ENCODE results near the gene SLC7A8.
"Not testable (repeated sequence)": the region's sequence is repeated elsewhere in the genome, so short reads cannot be mapped to it uniquely, and the experiment has no call there.

Gene SLC7A8

DNA sequence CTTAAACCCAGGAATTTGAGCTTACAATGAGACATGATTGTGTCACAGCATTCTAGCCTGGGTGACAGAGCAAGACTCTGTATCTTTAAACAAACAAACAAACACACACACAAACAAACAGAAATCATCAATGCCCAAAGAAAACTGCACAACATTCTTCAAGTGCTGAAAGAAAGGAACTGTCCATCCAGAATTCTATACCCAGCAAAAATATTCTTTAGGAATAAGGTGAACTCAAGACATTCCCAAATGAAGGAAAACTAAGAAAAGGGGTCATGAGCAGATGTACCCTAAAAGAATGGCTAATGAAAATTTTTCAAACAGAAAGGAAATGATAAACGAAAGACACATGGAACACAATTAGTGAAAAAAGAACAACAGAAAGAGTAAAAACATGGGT is 32.0 kb upstream of the SLC7A8 start:
- TF ChIP-seq, protein P1, sequence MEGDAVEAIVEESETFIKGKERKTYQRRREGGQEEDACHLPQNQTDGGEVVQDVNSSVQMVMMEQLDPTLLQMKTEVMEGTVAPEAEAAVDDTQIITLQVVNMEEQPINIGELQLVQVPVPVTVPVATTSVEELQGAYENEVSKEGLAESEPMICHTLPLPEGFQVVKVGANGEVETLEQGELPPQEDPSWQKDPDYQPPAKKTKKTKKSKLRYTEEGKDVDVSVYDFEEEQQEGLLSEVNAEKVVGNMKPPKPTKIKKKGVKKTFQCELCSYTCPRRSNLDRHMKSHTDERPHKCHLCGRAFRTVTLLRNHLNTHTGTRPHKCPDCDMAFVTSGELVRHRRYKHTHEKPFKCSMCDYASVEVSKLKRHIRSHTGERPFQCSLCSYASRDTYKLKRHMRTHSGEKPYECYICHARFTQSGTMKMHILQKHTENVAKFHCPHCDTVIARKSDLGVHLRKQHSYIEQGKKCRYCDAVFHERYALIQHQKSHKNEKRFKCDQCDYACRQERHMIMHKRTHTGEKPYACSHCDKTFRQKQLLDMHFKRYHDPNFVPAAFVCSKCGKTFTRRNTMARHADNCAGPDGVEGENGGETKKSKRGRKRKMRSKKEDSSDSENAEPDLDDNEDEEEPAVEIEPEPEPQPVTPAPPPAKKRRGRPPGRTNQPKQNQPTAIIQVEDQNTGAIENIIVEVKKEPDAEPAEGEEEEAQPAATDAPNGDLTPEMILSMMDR (IDR thresholded peaks at IDR 0.05; ENCODE audit: control insufficient read depth, extremely low read depth, insufficient read depth) = no peak

DNA sequence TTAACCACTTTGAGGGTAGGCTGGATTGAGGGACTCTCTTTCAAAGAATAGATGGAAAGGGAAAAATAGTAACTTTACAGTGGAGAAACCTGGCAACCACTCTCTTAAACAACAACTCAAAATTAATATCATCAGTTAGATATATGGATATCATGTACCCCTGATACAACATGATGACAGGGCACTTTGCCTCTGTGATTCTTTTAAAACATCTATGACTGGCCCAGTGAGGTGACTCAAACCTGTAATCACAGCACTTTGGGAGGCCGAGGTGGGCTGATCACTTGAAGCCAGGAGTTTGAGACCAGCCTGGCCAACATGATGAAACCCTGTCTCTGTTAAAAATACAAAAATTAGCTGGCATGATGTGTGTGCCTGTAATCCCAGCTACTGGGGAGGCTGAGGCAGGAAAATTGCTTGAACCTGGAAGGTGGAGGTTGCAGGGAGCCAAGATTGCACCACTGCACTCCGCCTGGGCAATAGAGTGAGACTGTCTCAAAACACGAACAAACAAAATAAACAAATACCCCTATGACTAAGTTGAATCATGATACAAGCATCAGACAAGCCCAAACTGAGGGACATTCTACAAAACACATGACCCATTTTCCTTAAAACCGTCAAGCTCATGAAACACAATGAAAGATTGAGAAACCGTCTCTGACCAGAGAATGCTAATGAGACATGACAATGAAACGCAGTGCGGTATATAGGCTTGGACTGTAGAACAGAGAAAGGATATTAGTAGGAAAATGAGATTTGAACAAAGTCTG is 26.4 kb upstream of the SLC7A8 start:
- TF ChIP-seq, protein P1 (IDR thresholded peaks at IDR 0.05; ENCODE audit: control insufficient read depth, extremely low read depth, insufficient read depth) = no peak
- no peak for DNase-seq (ENCODE audit: low read depth)
- H3K4me3 ChIP-seq (ENCODE audit: low read depth, low read length) = no peak overlapping the region

More for the DNA sequence above, 32.0 kb upstream of the SLC7A8 start:
- no peak overlapping the region for H3K4me3 ChIP-seq (ENCODE audit: low read depth, low read length)
- no peak for DNase-seq (ENCODE audit: low read depth)

DNA sequence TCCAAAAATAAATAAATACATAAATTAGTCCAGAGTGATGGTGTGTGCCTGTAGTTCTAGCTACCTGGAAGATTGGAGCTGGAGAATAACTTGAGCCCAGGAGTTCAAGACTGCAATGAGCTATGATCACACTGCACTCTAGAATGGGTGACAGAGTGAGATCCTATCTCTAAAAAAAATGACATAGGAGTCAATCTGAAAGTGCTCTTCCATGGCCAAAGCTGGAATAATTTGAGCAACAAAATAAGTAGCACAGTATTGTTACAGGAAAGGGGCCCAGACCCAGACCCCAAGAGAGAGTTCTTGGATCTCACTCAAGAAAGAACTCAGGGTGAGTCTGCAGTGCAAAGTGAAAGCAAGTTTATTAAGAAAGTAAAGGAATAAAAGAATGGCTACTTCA is 24.9 kb upstream of the SLC7A8 start:
- DNase-seq (ENCODE audit: low read depth) = no peak
- no peak overlapping the region for H3K4me3 ChIP-seq (ENCODE audit: low read depth, low read length)
- TF ChIP-seq, protein P1 (IDR thresholded peaks at IDR 0.05; ENCODE audit: control insufficient read depth, extremely low read depth, insufficient read depth) = no peak

DNA sequence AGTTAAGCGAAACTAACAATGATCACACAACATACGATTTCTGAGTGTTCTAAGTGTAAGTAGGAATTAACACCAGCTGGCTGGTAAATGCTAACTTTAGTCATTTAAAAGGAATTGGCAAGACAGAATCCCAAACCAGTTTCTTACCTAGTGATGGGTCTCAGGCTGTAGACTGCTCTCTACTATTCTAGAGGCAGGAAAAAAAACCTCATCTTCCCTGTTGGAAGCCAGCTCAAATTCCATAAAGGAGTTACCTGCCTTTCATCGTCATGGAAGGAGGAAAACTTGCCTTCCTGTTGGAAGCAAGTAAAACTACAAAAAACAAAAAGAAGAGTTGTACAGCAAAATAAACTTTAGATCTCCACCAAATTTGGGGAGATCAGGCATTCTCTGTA is 23.7 kb upstream of the SLC7A8 start:
- no peak overlapping the region for H3K4me3 ChIP-seq (ENCODE audit: low read depth, low read length)
- DNase-seq (ENCODE audit: low read depth) = no peak
- TF ChIP-seq, protein P1 (IDR thresholded peaks at IDR 0.05; ENCODE audit: control insufficient read depth, extremely low read depth, insufficient read depth) = no peak

DNA sequence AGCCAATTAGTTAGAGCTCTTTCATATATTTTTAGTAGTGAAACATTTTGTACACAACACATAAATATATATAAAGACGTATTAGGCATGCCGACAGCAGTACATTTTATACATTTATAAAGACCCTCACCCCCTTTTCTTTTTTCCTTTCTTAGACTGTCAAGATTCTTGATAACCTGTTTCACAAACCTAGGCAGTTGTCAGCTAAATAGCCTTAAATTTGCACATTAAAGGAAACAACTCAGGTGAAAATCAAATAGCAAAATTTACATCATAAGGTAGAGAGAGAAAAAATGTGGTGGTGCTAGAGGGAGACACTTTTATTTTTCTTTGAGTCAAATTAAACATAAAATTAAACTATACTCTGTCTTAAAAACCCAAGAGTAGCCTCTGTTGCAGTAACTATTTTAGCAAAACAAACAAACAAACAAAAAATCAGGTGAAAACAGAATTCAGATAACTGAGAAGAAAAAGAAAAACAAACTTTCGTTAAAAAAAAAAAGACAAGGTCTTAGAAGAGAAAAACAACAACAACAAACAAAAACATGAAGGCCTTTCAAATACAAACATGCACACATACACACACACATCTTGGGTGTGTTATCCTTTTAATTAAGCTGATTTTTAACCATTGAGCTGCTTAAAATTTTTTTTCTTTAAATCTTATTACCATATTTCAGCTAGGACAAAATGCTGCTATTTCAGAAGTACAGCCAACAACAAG is 23.1 kb upstream of the SLC7A8 start:
- TF ChIP-seq, protein P1 (IDR thresholded peaks at IDR 0.05; ENCODE audit: control insufficient read depth, extremely low read depth, insufficient read depth) = no peak
- DNase-seq (ENCODE audit: low read depth) = no peak
- H3K4me3 ChIP-seq (ENCODE audit: low read depth, low read length) = no peak overlapping the region

DNA sequence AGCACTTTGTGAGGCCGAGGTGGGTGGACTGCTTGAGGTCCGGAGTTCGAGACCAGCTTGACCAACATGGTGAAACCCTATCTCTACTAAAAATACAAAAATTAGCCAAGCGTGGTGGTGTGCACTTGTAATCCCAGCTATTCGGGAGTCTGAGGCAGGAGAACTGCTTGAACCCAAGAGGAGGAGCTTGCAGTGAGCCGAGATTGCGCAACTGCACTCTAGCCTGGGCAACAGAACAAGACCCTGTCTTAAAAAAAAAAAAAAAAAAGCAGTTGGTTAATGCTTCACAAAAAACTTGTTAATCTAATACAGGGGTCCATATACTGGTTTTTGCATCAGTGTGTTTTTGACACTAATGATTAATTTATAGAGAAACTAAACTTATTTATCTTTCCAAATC is 18.5 kb upstream of the SLC7A8 start:
- TF ChIP-seq, protein P1 (IDR thresholded peaks at IDR 0.05; ENCODE audit: control insufficient read depth, extremely low read depth, insufficient read depth) = no peak
- no peak for DNase-seq (ENCODE audit: low read depth)
- H3K4me3 ChIP-seq (ENCODE audit: low read depth, low read length) = no peak overlapping the region

DNA sequence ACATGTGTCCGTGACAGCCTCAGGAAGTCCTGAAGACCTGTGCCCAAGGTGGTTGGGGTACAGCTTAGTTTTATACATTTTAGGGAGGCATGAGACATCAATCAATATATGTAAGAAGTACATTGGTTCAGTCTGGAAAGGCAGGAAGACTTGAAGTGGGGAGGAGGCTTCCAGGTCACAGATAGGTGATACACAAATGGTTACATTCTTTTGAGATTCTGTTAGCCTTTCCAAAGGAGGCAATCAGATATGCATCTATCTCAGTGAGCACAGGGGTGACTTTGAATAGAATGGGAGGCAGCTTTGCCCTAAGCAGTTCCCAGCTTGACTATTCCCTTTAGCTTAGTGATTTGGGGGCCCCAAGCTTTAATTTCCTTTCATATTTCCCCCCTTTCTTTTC is 15.7 kb upstream of the SLC7A8 start:
- H3K4me3 ChIP-seq (ENCODE audit: low read depth, low read length) = not testable (repeated sequence)

DNA sequence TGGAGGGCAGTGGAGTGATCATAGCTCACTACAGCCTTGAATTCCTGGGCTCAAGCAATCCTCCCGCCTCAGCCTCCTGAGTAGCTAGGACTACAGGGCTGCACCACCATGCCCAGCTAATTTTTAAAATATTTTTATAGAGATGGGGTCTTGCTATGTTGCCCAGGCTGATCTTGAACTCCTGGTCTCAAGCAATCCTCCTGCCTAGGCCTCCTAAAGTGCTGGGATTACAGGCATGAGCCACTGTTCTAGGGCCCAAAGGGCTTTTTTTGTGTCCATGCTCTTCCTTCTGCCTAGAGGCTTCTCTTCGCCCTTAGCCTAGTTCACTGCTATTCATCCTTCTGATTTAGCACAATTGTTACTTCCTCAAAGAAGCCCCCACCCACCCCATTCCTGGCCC is 13.0 kb upstream of the SLC7A8 start:
- DNase-seq (ENCODE audit: low read depth); H3K4me3 ChIP-seq (ENCODE audit: low read depth, low read length): not testable (repeated sequence)

More for the DNA sequence above, 15.7 kb upstream of the SLC7A8 start:
- not testable (repeated sequence) for DNase-seq (ENCODE audit: low read depth)

All from LNCaP clone FGC (cell line).